Measurements from ENCODE around the gene NSUN6.

- TF ChIP-seq GATA2 (IDR thresholded peaks at IDR 0.05; ENCODE audit: low read depth, low read length) (no peak), GATA3 (IDR thresholded peaks at IDR 0.05; ENCODE audit: low read depth, low read length) (no peak)
Measured at GRCh38 chr10:18583575-18584270, 67.7 kb downstream of the NSUN6 start.
